NCI-H2029 treated with DMSO at 0.1 percent for 48 hours (cell line): ENCODE data around the gene GIT1.

Source experiments
- DNase-seq: peaks from one replicate; lab custom pipeline; 2025; lab: John Stamatoyannopoulos, UW

Gene GIT1

DNA sequence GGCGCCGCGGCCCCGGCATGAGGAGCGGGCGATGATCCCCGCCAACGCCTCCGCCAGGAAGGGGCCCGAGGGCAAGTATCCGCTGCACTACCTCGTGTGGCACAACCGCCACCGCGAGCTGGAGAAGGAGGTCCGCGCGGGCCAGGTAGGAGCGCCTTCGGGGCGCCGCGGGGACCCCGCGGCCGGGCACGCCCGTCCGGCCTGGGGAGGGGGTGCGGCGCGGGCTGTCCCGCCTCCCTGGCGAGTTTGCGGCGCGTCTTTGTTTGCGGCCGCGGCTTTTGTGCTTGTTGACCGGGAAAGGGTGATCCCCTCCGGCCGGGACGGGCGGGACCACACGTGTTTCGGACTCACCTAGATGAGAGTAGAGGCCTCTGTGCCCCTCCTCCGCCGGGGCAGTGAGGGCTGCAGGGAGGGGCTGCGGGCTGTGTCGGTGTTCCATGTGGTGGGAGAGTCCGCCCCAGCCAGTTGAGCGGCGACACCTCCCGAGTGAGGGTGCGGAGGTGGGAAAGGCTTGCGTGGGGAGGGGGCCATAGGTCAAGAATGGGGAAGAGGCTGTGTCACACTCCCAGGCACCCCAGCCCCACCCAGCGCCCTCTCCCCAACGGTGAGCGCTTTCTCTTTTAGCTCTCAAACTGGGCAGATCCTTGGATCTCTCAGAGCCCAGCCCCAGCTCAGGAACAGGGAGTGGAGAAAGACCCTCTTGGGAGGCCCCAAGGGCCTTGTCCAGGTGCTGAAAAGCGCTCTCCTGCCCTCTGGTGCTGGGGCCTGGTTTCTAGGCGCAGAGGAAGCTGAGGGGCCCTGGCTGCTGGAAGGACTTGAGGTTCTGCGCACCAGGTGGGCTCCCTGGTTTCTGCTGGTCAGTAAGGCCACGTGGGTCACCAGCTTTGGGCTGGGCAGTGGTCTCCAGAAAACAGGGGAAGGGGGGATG lies 4.4 kb upstream of the GIT1 start:
- no peak for DNase-seq

GRCh38 chr17:29592850-29593551 lies 3.6 kb upstream of the GIT1 start, which contains the start of gene ANKRD13B:
Gene ANKRD13B (plus strand): TSS chr17:29593132. CDS start chr17:29593622, 490 bp downstream.
- no peak for DNase-seq

GRCh38 chr17:29591737-29592608 lies 2.5 kb upstream of the GIT1 start:
- peak; percentile 69 for DNase-seq

DNA sequence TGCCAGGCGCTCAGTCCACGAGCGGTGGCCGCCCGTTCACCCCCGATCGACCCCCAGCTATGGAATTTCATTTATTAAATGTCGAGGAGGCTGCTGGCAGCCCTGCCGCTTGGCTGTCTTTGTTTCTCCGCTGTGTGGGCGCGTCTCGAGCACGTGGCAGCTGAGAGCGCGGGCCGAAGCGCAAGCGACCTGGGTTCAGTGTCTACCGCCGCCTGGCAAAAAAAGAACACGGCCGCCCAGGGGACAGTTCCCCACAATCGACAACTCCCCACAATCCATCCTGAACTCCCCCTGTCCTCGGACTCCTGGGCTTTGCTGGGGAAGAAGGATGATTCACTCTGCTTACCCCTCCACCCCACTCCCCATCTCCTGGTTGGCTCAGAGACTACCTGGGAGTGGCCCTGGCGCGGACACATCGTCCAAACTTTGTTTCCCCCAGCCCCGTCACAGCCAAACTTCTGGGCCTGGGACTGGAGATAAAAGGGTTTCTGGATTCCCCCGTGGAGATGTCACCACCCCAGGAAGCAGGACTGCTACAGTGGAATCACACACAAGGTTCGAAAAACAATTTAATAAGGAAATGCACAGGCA lies 1.8 kb upstream of the GIT1 start:
- DNase-seq, result no peak

GRCh38 chr17:29590411-29591145 lies 1.1 kb upstream of the GIT1 start:
- DNase-seq, result no peak

DNA sequence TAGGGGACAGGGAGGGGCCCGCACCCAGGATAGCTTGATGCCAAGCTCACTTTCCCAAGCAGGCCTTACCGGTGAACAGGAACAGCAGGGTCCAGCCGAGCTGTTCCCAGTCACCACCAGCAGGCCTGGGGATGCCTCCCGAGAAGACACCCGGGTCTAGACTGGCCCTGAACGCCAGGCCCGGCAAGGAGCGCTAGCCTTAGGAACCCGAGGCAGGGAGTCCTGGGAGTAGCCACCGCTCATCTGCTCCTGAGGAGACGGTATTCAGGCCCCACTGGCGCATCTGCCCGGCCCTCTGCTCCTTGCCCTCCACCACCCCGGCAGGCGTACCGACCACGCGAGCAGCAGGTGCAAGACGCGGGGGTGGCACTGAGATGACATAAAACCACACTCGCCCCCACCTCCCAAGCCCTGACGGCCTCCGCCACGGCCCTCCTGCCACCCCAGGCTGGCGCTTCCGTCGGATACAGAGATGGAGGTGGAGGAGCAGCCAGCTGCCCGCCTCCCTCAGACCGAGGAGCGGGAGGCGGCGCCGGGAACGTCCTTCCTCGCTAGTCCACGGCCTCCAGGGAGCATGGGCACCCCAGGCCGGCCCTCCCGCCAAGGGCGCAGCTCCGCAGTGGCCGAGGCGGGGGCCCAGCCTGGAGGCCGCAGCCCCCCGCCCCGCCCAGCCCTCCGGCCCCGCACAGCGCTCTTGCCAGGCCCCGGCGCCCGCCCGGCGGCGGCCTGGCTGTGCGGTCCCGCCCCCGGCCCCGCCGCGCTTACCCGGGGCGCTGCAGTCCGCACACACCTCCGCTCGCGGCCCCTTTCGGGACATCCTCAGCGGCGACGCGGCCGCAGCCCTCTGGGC lies 661 bp downstream of the GIT1 start:
- DNase-seq, result no peak

GRCh38 chr17:29588017-29588561 lies 1.4 kb downstream of the GIT1 start:
- no peak for DNase-seq

DNA sequence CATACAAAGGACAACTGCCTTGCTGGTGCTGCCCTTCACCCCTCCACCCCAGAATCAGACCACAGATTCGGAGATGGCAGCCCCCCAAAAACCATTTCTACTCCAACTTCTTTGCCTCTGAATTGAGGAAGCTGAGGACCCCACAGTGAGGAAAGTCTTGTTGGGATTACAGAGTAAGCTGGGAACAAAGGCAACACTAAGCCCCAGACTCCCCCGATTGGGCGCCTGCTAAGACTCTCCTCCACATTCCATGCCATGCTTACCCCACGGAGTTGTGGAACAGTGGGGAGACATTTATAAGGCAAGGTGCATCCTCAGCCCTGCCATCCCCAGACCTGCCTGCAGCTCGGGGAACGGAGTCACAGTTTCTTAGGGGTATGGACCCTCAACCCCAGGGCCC lies 1.9 kb downstream of the GIT1 start:
- DNase-seq, result no peak

- DNase-seq, result no peak
These were observed 2.6 kb downstream of the GIT1 start for GRCh38 chr17:29586676-29587469.

DNA sequence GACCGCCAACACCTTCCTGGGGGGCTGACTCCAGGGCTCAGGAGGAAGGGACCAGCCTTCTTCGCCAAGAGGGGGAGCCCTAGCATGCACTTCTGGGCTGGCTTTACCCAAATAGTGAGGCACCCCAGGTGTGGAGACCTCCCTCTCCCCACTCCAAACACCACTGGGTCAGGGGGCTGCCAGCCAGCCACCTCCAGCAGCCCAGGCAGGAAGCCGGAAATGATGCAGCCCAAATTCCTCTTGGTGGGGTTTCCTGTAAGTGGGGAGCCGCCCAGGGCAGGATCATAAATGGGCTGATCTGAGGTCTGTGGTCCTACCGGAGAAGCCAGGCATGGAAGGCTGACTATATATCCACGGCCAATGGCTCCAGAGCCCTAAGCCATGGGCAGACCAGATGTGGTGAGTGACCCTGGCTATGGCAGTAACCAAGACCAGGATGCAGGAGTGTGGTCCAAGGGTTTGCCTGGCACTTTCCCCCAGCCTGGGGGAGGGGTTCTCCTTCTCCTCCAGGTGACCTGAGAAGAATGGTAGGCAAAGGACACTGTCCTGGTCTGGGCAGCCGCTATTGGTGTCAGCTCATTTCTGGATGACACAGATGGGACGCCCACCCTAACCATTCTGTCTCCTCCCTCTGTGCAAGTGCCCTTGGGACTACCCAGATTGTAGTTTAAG lies 4.2 kb downstream of the GIT1 start:
- DNase-seq, result no peak

DNA sequence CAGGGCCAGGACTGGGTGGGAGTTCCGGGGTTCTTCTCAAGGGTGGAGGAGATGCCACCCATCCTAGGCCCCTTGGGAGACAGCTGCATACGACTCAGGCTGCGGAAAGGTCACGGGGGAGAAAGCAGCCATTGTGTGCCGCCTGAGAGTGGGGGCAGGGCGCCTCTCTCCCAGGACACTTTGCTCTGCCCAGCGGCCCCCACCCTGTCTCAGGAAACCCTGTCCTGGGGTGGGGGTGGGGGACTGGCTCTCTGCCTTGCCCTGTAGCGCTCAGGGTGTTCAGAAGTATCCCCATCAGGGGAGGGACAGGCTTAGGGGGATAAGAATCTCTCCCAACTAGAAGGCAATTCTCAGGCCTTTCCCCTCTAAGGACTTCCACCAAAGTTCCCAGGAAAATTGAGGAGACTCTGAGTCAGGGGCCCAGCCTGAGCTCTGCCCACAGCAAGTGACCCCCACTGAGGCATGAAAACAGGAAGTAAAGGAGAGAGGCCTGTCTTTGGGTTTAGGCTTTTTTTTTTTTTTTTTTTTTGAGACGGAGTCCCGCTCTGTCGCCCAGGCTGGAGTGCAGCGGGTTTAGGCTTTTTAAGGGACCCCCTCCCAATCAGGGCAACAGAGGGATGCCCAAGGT lies 4.9 kb downstream of the GIT1 start:
- DNase-seq, result no peak

DNA sequence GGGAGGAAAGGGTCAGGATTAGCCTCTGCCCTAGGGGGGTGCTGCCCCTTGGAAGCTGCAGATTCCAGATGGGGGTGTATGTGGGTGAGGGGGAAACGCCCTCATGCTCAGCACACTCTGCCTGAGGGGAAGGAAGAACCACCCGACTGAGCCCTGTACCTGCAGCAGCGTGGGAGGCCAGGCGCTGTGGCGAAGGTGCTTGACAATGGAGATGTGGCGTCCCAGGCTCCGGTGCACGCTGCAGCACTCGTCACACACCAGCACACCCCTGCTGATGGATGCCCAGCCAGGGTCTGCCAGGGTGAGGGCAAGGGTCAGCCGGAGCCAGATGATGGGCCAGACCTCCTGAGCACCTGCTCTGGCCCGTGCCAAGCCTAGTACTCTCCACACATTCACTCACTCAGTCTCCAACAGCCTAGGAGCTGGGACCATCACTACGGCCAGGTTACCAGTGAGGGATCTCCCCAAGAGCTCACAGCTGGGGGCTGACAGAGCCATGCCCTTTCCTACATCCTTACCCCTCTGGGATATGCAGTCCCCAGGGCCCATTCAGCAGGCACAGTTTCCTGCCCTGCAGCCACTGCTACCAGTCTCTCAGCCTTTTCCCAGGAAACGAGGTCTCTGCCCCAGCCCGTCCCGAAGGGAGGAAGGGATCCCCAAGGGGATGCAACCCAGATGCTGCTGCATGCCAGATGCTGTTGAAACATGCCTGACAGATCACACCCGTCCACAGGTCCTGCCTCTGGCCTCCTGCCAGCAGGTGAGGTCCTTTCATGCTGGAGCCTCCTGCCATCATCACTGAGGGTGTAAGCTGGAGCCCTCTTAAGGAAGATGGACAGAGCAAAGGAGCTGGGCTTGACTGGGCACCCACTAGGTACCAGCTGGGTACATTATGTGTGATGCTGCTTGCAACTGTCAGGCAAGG lies 5.9 kb downstream of the GIT1 start:
- no peak for DNase-seq

- DNase-seq, result no peak
These were observed 6.7 kb downstream of the GIT1 start for GRCh38 chr17:29582772-29583171.

- DNase-seq, result no peak
These were observed 7.1 kb downstream of the GIT1 start for GRCh38 chr17:29582254-29582765.

GRCh38 chr17:29581583-29582253 lies 7.7 kb downstream of the GIT1 start:
- DNase-seq, result no peak
